Measurements from ENCODE around the gene GXYLT1. TPM values are rescaled to one million over a fixed set of nuclear protein-coding genes. Genes with fewer than 3 reads are reported as not detected.

The GXYLT1 gene
- total RNA-seq, 1 donor from 2014 or later = 5.4 TPM

DNA sequence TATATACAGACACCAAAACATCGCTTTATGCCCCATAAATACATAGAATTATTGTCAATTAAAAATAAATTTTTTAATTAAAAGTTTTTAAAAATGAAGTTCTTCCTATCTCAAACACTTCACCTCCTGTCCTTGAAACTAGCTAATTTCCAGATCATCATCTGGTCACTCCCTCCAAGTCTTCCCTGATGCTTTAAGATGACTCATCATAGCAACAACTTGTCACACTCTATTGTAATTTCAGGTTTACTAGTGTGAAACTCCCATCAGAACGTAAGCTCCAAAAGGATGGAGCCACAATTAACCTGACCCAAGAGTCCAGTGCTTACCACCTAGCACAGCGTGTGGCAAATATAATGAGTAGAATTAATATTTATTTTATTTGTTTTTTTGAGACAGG lies 16.3 kb downstream of the GXYLT1 start:
- TF ChIP-seq, protein P1, sequence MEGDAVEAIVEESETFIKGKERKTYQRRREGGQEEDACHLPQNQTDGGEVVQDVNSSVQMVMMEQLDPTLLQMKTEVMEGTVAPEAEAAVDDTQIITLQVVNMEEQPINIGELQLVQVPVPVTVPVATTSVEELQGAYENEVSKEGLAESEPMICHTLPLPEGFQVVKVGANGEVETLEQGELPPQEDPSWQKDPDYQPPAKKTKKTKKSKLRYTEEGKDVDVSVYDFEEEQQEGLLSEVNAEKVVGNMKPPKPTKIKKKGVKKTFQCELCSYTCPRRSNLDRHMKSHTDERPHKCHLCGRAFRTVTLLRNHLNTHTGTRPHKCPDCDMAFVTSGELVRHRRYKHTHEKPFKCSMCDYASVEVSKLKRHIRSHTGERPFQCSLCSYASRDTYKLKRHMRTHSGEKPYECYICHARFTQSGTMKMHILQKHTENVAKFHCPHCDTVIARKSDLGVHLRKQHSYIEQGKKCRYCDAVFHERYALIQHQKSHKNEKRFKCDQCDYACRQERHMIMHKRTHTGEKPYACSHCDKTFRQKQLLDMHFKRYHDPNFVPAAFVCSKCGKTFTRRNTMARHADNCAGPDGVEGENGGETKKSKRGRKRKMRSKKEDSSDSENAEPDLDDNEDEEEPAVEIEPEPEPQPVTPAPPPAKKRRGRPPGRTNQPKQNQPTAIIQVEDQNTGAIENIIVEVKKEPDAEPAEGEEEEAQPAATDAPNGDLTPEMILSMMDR (IDR thresholded peaks at IDR 0.05; ENCODE audit: borderline replicate concordance) = no peak
- Histone ChIP-seq H3K9me3 (replicated peaks) (no peaks in the 10 kb centered on the region), H3K4me3 (no peak overlapping the region), H3K27ac (replicated peaks) (no peak overlapping the region), H3K36me3 (no peaks in the 10 kb centered on the region), H3K27me3 (ENCODE audit: low read depth) (no peaks in the 10 kb centered on the region), H3K4me1 (peaks cover 29% of the 10 kb centered on the region)
- DNase-seq = no peak
- intact Hi-C loops (cut with micrococcal nuclease) = no loop called here

DNA sequence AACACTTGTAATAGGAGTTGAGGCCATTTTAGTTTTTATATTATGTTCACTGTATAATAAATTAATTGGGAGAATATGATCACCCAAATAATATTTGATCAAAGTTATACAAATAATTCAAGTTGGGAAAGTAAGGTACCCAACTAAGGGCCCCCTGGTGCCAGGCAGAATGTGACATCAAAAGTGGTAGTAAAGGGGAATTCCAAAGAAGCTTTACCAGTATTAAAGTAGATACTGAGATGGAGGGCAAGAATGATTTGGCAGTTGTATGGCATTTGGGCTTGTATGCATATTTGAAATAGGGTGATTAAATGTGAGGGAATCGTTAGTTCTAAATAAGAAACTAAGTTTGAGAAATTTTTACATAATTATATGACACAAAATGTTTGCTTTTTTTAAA lies 17.7 kb downstream of the GXYLT1 start:
- Histone ChIP-seq H3K4me1 (peaks cover 29% of the 10 kb centered on the region), H3K27ac (replicated peaks) (no peak overlapping the region), H3K27me3 (ENCODE audit: low read depth) (no peaks in the 10 kb centered on the region), H3K36me3 (no peaks in the 10 kb centered on the region), H3K9me3 (replicated peaks) (no peaks in the 10 kb centered on the region), H3K4me3 (no peak overlapping the region)
- DNase-seq = no peak
- TF ChIP-seq, protein P1 (IDR thresholded peaks at IDR 0.05; ENCODE audit: borderline replicate concordance) = no peak
- intact Hi-C loops (cut with micrococcal nuclease) = no loop called here

DNA sequence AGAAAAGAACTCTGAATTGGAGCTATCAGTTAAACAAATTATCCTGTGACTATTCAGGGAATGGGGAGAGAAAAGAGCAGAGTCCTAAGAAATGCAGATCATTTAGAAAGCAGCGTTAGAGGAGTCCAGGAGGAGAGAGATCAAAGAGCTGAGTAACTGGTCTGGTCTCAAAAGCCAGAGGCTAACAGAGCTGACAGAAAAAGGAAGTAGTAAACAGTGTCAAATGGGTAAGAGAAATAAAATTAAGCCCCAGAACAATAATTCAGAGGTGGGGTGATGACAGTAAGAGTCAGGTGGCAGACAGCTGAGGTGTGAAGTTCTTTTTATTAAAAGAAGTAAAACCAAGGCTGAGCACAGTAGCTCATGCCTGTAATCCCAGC lies 19.3 kb downstream of the GXYLT1 start:
- intact Hi-C loops (cut with micrococcal nuclease) = no loop called here
- DNase-seq = no peak
- Histone ChIP-seq H3K27ac (replicated peaks) (no peak overlapping the region), H3K36me3 (no peaks in the 10 kb centered on the region), H3K27me3 (ENCODE audit: low read depth) (no peaks in the 10 kb centered on the region), H3K9me3 (replicated peaks) (no peaks in the 10 kb centered on the region), H3K4me3 (no peak overlapping the region), H3K4me1 (peaks cover 18% of the 10 kb centered on the region)
- TF ChIP-seq, protein P1 (IDR thresholded peaks at IDR 0.05; ENCODE audit: borderline replicate concordance) = no peak

DNA sequence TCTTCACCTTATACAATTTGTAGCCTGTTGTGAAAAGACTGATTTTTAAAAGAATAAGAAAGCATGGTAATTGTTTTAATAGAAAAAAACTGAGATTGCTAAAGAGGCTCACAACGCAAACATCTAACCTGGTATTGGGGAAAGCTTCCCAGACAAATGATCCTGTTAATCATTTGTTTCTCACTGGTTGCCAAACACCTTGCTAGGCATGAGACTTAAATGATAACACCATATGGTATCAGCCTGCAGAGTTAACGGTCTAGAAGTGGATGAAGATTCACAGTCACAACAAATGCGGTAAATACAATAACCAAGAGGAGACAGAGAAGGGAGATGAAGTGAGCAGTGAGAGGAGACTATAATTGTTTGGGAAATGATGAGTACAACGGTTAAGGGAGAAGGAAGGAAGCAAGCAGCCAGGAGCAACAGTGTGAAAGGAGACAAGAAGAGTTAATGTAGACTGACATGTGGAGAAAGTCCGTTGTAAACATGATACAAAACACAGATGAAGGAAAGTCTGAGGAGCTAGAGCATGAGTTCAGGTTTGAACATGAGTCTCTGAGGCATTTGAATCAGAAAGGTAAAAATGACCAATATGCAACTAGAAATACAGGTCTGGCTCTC lies 19.8 kb downstream of the GXYLT1 start:
- intact Hi-C loops (cut with micrococcal nuclease) = no loop called here
- no peak overlapping the region for H3K4me3 ChIP-seq
- no peaks in the 10 kb centered on the region for H3K27me3 ChIP-seq (ENCODE audit: low read depth)
- no peaks in the 10 kb centered on the region for H3K9me3 ChIP-seq (replicated peaks)
- TF ChIP-seq, protein P1 (IDR thresholded peaks at IDR 0.05; ENCODE audit: borderline replicate concordance) = no peak
- peaks cover 13% of the 10 kb centered on the region for H3K4me1 ChIP-seq
- no peak for DNase-seq
- no peaks in the 10 kb centered on the region for H3K36me3 ChIP-seq
- no peak overlapping the region for H3K27ac ChIP-seq (replicated peaks)

DNA sequence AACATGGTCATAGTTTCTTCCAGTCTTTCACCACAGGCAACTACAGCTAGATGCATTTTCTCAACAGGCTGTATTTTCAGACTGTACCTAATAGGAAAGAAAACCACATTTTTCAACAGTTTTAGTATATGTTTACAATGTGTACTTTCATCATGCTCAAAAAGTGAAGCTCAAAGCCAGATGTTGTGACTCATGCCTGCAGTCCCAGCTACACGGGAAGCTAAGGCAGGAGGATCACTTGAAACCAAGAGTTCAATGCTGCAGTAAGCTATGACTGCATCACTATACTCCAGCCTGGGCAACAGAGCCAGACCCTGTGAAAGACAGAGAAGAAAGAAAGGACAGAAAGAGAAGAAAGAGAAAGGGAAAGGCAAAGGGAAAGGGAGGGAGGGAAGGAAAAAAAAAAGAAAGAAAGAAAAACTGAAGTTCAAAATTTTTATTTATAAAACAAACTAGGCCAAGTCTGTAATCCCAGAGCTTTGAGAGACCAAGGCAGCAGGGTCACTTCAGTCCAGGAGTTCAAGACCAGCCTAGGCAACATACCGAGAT lies 25.5 kb downstream of the GXYLT1 start:
- intact Hi-C loops (cut with micrococcal nuclease) = no loop called here
- Histone ChIP-seq H3K4me3 (no peak overlapping the region), H3K36me3 (peaks cover 18% of the 10 kb centered on the region)

More for the DNA sequence above, 25.5 kb downstream of the GXYLT1 start:
- Histone ChIP-seq H3K9me3 (replicated peaks) (peaks cover 7% of the 10 kb centered on the region), H3K27me3 (ENCODE audit: low read depth) (no peaks in the 10 kb centered on the region), H3K27ac (replicated peaks) (no peak overlapping the region), H3K4me1 (no peaks in the 10 kb centered on the region)
- TF ChIP-seq, protein P1 (IDR thresholded peaks at IDR 0.05; ENCODE audit: borderline replicate concordance) = no peak
- no peak for DNase-seq

Measured in left ventricle myocardium inferior (tissue), 1 donor.